Heart left ventricle (tissue), 16 donors: ENCODE measurements around the gene SHOC1. TPM values are rescaled to one million over a fixed set of nuclear protein-coding genes. Genes with fewer than 3 reads are reported as not detected.

Experiments
- ATAC-seq, 4 donors: fragments of 200-7000 bp; cut with Tn5 transposase; one replicate each; pipeline ENCODE4 v1.9.1; 2020 to 2022; ENCODE audit warnings: moderate library complexity in 4 of 4, mild to moderate bottlenecking in 3 of 4, moderate number of reproducible peaks in 1 of 4
- DNase-seq, 5 donors: peaks; one replicate each; pipeline ENCODE4 v3.0.0-alpha.2; 2020
- H3K27ac ChIP-seq, 12 donors: fragments of 200-600 bp; sonication (generic) in 4 of 12; one replicate each; pipeline versions ENCODE4 v1.5.0 to v1.8.0; 2016 to 2022; ENCODE audit warnings: mild to moderate bottlenecking in 2 of 12
- H3K27me3 ChIP-seq, 9 donors: fragments of 200-600 bp; sonication (generic) in 2 of 9; one replicate each; pipeline versions ENCODE4 v1.5.1 to v1.8.0; 2016 to 2022; ENCODE audit warnings: mild to moderate bottlenecking in 3 of 9
- H3K36me3 ChIP-seq, 9 donors: fragments of 200-600 bp; sonication (generic) in 2 of 9; one replicate each; pipeline versions ENCODE4 v1.5.0 to v1.8.0; 2018 to 2022; ENCODE audit warnings: mild to moderate bottlenecking in 2 of 9
- H3K4me1 ChIP-seq, 12 donors: fragments of 200-600 bp; sonication (generic) in 4 of 12; one replicate each; pipeline versions ENCODE4 v1.5.0 to v1.8.0; 2016 to 2022; ENCODE audit warnings: mild to moderate bottlenecking in 3 of 12
- H3K4me3 ChIP-seq, 12 donors: fragments of 200-600 bp; sonication (generic) in 4 of 12; one replicate each; pipeline versions ENCODE4 v1.5.0 to v1.8.0; 2017 to 2022; ENCODE audit warnings: mild to moderate bottlenecking in 9 of 12, moderate library complexity in 4 of 12
- H3K9me3 ChIP-seq, 12 donors: fragments of 200-600 bp; sonication (generic) in 4 of 12; one replicate each; pipeline versions ENCODE4 v1.5.0 to v1.8.0; 2016 to 2022; ENCODE audit warnings: mild to moderate bottlenecking in 1 of 12
- CTCF ChIP-seq, 12 donors: fragments of 200-600 bp; sonication (generic) in 4 of 12; IDR thresholded peaks; one replicate each; pipeline versions ENCODE4 v1.5.0 to v1.8.0; 2018 to 2022; ENCODE audit warnings: antibody characterized with exemption in 12 of 12, mild to moderate bottlenecking in 5 of 12
- POLR2A ChIP-seq, 2 donors: fragments of 450-650 bp; IDR thresholded peaks; one replicate each; pipeline ENCODE4 v1.6.1; 2017; ENCODE audit warnings: antibody characterized with exemption in 2 of 2, mild to moderate bottlenecking in 2 of 2, moderate library complexity in 2 of 2
- WGBS, 4 donors: extraction: QIAGEN DNeasy Blood & Tissue Kit in 2 of 4; methylation state at CpG; one replicate each; pipeline versions ENCODE4 v1.1.5 to v1.1.7; 2013 to 2018; 5-methylcytosine and 5-hydroxymethylcytosine counted together
- intact Hi-C, 10 donors: fragments of 100-400 bp; cut with DNase I; formaldehyde crosslinking; loops; one replicate each; pipeline versions ENCODE4 v1.11.1 to v1.14.2; 2022
- polyA plus RNA-seq, 2 donors: library from polyadenylated mRNA; stranded (reverse); fragments of 200-250 nt; gene quantifications; one replicate each; pipeline ENCODE4 v1.2.3, GENCODE V29; 2013
- total RNA-seq, 9 donors: library from RNA; depleted of rRNA in 2 of 9; stranded (reverse); fragments of >200 nt in 2 of 9; fragmentation: NEBNext Ultra II Directional in 3 of 9; extraction: Animal tissue kit (Norgen Biotek cat#: 25700) in 3 of 9; gene quantifications; one replicate each; pipeline versions ENCODE4 v1.1.0 to v1.2.4, GENCODE V29; 2016 to 2023
- donor health status: ischemic (EF 13 %, LVEDD 7.1; RV severe dilation, severe dysfunction).
- donor health status: healthy with polysubstance abuse.
- donor health status: DM: no; HTN: yes; CAD: no.
- donor health status: DM: no; HTN: no; CAD: no.
- donor health status: ischemic (EF 25% LVEDD 6.9; RV normal size, moderate dysfunction).
- donor health status: ischemic (EF 25% LVEDD 5.7; RV mildly dilated, moderate dysfunction).
- donor health status: healthy.
- donor health status: DM: yes; HTN: yes; CAD: no.
- donor health status: ischemic (EF 35%, LVEDD 5.7; RV mildly dilated, moderate dysfunction).
- donor health status: nonischemic (EF 11% LVEDD 7.7; RV severe dilation, severe dysfunction).
- donor health status: DM: yes; HTN: yes; CAD: no.
- donor health status: PGD.
- donor health status: ischemic (EF 29% LVEDD 5.4; RV normal size, mild dysfunction).
- donor health status: nonischemic (EF 23%, LVEDD 6.1; RV moderate dilation, normal function).

The SHOC1 gene
- total and polyA plus RNA-seq, 11 donors = 0.01 TPM; not detected in 10

- WGBS, 4 donors = 66 to 88% (median 82%) methylated on average over 1 of the region's 1 CpG
- no peak overlapping the region for H3K4me3 ChIP-seq
- no peak for DNase-seq
- no peaks in the 10 kb centered on the region for H3K9me3 ChIP-seq
- no peak for TF ChIP-seq POLR2A (IDR thresholded peaks at IDR 0.05)
- no peak for TF ChIP-seq CTCF (IDR thresholded peaks at IDR 0.05)
- intact Hi-C loops = no loop called here
- H3K4me1 ChIP-seq = peaks cover 0 to 25% (median 0%) of the 10 kb centered on the region in 12 donors
- no peak overlapping the region for H3K27ac ChIP-seq
- ATAC-seq = no peak
- H3K36me3 ChIP-seq = no peaks in the 10 kb centered on the region
- no peaks in the 10 kb centered on the region for H3K27me3 ChIP-seq
These were observed 45.7 kb upstream of the SHOC1 start for GRCh38 chr9:111840442-111840841.

DNA sequence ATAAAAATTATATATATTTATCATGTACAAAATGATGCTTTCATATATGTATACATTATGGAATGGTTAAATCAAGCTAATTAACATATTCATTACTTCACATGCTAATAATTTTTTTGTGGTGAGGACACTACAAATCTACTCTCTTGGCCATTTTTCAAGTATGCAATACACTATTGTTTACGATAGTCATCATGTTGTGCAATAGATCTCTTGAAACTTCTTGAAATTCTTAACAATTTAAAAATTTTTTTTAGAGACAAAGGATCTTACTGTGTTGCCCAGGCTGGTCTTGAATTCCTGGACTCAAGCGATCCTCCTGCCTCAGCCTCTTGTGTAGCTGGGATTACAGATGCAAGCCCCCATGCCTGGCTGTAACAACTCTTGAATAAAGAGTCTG is 45.2 kb upstream of the SHOC1 start:
- H3K36me3 ChIP-seq = no peaks in the 10 kb centered on the region
- ATAC-seq (no peak), DNase-seq (no peak)
- no peaks in the 10 kb centered on the region for H3K9me3 ChIP-seq
- TF ChIP-seq CTCF (IDR thresholded peaks at IDR 0.05) (no peak), POLR2A (IDR thresholded peaks at IDR 0.05) (no peak)
- no peak overlapping the region for H3K4me3 ChIP-seq
- H3K27ac ChIP-seq = no peak overlapping the region
- intact Hi-C loops = loop anchor here in 2 of 10 donors (10.0 kb wide), 2 partner anchors 65 to 235 kb away; no protein-coding TSS in a partner anchor
- no peaks in the 10 kb centered on the region for H3K27me3 ChIP-seq
- H3K4me1 ChIP-seq = peaks cover 0 to 25% (median 0%) of the 10 kb centered on the region in 12 donors
- WGBS, 4 donors = 82 to 88% (median 87%) methylated on average over 2 of the region's 2 CpGs

GRCh38 chr9:111839387-111839786 is 44.6 kb upstream of the SHOC1 start:
- Histone ChIP-seq H3K27ac (no peak overlapping the region), H3K4me1 (peaks cover 0 to 25% (median 0%) of the 10 kb centered on the region in 12 donors), H3K27me3 (no peaks in the 10 kb centered on the region), H3K4me3 (no peak overlapping the region), H3K36me3 (no peaks in the 10 kb centered on the region), H3K9me3 (no peaks in the 10 kb centered on the region)
- TF ChIP-seq CTCF (IDR thresholded peaks at IDR 0.05) (no peak), POLR2A (IDR thresholded peaks at IDR 0.05) (no peak)
- WGBS, 4 donors = 59 to 69% (median 66%) methylated on average over 6 of the region's 6 CpGs
- ATAC-seq (peak in 2 of 4 donors; percentile 10 to 45), DNase-seq (peak in 1 of 5 donors; percentile 34)
- intact Hi-C loops = loop anchor here in 2 of 10 donors (10.0 kb wide), 2 partner anchors 65 to 235 kb away; no protein-coding TSS in a partner anchor

DNA sequence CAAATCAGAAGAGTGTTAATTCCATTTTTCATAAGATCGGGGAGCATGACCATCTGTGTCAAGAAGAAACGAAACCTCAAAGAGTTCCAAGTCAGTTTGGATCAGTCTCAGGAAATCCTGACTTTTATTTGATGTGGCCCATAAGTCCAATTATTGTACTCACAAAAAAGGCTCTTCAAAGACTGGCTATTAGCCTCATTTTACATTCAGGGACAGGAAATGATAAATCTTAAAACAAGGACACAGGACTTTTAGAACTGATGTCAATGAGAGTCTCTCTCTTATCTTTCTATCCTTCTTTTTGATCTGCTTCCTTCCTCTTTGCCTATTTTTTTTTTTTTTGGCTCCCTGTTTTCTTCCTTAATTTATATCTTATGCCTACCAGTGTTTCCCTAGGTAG is 43.7 kb upstream of the SHOC1 start:
- TF ChIP-seq POLR2A (IDR thresholded peaks at IDR 0.05) (no peak), CTCF (IDR thresholded peaks at IDR 0.05) (no peak)
- Histone ChIP-seq H3K4me3 (no peak overlapping the region), H3K27ac (no peak overlapping the region), H3K27me3 (no peaks in the 10 kb centered on the region), H3K9me3 (no peaks in the 10 kb centered on the region), H3K4me1 (peaks cover 0 to 25% (median 0%) of the 10 kb centered on the region in 12 donors), H3K36me3 (no peaks in the 10 kb centered on the region)
- ATAC-seq (no peak), DNase-seq (no peak)
- WGBS, 4 donors = 38 to 63% (median 56%) methylated on average over 2 of the region's 2 CpGs
- intact Hi-C loops = loop anchor here in 2 of 10 donors (10.0 kb wide), 2 partner anchors 64 to 236 kb away; no protein-coding TSS in a partner anchor
